Urothelium cell line (cell line): Measurements from ENCODE around the gene GARRE1.
"Not testable (repeated sequence)": the region's sequence is repeated elsewhere in the genome, so short reads cannot be mapped to it uniquely, and the experiment has no call there.

Source experiments
- DNase-seq: peaks from one replicate; pipeline ENCODE4 v3.0.0; 2011; ENCODE audit warnings: low spot score, mixed read lengths
- FAIRE-seq: peaks from 2 replicates; lab custom pipeline; 2011; peaks lifted over from hg19 to GRCh38; lab: Jason Lieb, UNC

The GARRE1 gene, protein sequence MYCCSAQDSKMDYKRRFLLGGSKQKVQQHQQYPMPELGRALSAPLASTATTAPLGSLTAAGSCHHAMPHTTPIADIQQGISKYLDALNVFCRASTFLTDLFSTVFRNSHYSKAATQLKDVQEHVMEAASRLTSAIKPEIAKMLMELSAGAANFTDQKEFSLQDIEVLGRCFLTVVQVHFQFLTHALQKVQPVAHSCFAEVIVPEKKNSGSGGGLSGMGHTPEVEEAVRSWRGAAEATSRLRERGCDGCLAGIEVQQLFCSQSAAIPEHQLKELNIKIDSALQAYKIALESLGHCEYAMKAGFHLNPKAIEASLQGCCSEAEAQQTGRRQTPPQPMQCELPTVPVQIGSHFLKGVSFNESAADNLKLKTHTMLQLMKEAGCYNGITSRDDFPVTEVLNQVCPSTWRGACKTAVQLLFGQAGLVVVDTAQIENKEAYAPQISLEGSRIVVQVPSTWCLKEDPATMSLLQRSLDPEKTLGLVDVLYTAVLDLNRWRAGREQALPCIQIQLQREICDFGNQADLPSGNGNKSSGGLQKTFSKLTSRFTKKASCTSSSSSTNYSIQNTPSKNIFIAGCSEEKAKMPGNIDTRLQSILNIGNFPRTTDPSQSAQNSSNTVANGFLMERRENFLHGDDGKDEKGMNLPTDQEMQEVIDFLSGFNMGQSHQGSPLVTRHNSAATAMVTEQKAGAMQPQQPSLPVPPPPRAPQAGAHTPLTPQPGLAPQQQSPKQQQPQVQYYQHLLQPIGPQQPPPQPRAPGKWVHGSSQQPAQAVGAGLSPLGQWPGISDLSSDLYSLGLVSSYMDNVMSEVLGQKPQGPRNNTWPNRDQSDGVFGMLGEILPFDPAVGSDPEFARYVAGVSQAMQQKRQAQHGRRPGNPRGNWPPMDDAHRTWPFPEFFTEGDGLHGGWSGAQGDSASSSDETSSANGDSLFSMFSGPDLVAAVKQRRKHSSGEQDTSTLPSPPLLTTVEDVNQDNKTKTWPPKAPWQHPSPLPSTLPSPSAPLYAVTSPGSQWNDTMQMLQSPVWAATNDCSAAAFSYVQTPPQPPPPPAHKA (N-terminal part only)

DNA sequence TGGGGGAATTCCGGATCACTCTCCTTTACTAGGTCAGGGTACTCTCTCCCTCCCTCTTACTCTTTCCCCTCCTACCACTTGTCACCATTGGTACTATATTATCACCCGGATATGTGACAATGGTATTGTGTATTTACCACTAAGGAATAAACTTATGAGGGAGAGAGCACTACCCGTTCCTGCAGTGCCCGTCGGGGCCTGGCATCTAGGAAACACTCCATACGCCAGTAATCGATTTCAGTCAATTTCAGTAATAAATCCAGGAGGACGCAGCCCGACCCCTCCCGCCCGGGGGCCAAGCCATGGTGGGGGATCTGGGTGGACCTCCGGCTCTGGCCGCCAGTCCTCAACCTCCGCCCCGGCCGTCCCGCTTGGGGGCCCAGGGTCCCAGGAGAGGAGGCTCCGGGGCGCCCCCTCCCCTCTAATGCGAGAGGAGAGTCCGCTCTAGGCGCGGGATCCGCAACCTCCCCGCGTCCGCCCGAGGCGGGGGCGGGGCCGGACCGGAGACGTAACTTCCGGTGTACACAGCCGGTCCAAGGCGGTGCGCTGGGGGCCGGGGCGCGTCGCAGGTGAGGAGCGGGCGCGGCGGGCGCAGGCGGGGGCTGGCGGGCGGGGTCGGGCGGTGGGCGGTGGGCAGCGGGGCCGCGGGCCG lies at the start of gene GARRE1:
GARRE1 (plus strand) TSS at position 509 of the 652 bp plus-strand sequence. CDS start 45,920 bp downstream, outside the sequence.
- peak; percentile 44 for FAIRE-seq
- DNase-seq, result peak; percentile 89

DNA sequence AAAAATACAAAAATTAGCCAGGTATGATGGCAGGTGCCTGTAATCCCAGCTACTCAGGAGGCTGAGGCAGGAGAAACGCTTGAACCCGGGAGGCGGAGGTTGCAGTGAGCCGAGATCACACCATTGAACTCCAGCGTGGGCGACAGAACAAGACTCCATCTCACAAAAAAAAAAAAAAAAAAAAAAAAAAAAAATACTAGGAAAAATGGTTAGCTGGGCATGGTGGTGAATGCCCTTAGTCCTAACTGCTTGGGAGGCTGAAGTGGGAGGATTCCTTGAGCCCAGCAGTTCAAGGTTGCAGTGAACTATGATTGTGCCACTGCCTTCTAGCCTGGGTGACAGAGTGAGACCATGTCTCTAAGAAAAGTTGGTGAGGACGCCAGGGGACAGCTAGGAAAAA lies 49.0 kb upstream of the GARRE1 start:
- not testable (repeated sequence) for DNase-seq, FAIRE-seq

DNA sequence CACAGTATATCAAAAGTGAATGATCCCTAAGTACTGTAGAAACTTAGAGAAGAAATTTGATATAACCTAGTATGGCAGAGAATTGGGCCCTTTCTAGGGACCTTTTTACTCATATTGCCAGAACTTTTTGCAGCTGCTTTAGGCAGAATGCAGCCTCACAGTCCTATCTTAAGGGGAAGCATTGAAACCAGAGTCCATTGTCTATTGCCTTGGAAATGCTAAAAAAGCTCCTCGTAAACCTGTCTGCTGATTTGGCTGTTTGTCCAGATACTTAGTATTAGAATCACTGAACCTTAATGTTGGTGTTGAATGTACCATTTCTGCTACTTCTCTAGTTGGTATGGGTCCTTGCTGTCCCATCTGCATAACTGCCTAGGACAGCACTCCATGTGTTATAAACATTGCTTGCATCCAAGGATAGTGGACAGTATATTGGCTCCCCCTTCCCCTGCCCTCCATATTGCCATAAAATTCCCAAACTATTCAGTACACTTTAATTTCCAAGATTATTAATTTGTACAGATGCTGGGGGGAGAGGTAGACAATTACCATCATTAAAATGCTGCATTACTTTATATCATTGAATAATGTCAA lies 46.0 kb upstream of the GARRE1 start:
- FAIRE-seq (no peak), DNase-seq (no peak)

DNA sequence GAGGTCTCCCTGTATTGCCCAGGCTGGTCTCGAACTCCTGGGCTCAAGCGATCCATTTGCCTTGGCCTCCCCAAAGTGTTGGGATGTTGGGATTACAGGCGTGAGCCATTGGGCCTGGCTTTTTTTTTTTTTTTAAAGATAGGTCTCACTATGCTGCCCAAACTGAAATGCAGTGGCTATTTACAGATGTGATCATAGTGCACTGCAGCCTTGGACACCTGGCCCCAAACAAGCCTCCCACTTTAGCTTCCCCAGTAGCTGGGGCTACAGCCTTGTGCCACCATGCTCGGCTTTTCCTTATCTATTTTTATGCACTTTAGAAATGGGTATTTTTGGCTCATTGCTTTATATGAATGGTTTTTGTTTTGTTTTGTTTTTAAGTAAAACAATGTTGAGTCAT lies 44.6 kb upstream of the GARRE1 start:
- FAIRE-seq (no peak), DNase-seq (no peak)

DNA sequence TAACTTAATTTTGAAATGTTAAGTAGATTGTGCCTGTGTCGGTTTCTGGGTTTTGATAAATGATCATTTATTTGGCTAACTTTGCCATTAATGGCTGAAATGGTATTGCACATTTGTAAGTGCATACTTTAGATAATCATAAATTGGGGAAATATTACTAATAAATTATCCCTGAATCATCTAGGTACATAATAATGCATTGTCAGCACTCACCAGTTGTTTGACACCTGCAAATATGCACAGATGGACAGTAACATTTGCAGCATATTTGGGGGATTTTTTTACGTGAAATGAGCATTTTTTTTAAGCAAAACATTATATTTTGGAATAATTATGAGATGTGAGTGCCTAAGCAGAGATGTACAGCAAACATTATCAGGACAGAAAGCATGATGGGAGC lies 41.1 kb upstream of the GARRE1 start:
- no peak for FAIRE-seq
- no peak for DNase-seq

DNA sequence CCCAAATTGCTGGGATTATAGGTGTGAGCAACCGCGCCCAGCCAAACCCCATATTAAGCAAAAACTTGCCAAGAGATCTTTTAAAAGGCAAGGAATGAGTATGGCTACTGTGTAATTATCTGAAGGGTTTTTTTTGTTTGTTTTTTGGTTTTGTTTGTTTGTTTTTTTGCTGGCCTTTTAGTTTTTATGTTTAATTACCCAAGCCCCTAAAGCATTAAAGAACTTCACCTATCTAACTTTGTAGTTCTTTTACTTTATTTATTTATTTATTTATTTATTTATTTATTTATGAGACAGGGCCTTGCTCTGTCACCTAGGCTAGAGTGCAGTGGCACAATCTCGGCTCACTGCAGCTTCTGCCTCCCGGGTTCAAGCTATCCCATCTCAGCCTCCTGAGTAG lies 40.3 kb upstream of the GARRE1 start:
- DNase-seq (no peak), FAIRE-seq (no peak)

DNA sequence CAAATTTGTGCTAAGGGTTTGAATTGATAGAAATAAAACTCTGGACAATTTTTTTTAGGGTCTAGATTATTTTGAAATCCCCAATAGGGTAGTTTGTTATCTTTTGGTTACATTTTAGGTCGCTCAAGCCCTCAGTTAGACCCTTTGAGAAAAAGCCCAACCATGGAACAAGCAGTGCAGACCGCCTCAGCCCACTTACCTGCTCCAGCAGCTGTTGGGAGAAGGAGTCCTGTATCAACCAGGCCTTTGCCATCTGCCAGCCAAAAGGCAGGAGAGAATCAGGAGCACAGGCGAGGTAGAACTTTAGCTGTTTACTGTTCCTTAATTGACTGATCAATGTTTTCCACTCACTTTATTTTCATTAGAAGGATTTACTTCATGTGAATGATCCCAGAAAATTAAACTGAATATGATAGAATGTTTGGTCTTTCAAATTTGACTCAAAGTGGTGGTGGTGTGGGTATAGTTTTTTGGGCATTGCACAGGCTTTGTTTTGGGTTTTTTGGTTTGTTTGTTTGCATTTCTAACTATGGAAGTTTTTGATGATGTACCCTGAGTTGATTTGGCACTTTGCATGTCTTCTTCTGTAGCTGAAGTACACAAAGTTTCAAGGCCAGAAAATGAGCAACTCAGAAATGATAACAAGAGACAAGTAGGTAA lies 39.2 kb upstream of the GARRE1 start:
- FAIRE-seq (no peak), DNase-seq (no peak)

DNA sequence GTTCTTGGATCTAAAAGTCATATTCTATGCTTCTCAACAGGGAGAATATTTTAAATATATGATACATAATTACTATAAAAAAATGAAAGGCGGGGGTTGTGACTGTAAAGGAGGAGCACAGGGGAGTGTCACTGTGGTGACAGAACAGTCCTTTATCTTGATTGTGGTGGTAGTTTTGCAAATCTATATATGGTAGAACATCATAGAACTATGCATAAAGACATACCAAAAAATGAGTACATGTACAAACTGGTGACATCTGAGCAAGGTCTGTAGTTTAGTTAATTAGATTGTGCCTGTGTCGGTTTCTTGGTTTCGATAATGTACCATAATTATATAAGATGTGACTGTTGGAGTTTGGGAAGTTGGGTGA lies 38.7 kb upstream of the GARRE1 start:
- FAIRE-seq (no peak), DNase-seq (no peak)

DNA sequence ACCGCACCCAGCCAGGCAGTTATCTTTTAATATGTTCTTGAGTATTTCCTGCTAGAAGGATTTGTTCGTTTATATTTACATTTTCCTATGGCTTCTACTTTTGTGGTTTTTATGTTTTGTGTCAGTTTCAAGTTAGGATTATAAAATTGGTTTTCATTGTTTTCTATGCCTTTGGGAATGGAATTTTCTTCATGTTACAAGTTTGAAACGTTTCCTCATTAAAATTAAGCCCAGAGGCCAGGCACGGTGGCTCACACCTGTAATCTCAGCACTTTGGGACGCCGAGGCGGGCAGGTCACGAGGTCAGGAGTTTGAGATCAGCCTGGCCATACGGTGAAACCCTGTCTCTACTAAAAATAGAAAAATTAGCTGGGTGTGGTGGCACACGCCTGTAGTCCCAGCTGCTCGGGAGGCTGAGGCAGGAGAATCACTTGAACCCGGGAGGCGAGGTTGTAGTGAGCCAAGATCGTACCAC lies 37.6 kb upstream of the GARRE1 start:
- not testable (repeated sequence) for FAIRE-seq, DNase-seq

DNA sequence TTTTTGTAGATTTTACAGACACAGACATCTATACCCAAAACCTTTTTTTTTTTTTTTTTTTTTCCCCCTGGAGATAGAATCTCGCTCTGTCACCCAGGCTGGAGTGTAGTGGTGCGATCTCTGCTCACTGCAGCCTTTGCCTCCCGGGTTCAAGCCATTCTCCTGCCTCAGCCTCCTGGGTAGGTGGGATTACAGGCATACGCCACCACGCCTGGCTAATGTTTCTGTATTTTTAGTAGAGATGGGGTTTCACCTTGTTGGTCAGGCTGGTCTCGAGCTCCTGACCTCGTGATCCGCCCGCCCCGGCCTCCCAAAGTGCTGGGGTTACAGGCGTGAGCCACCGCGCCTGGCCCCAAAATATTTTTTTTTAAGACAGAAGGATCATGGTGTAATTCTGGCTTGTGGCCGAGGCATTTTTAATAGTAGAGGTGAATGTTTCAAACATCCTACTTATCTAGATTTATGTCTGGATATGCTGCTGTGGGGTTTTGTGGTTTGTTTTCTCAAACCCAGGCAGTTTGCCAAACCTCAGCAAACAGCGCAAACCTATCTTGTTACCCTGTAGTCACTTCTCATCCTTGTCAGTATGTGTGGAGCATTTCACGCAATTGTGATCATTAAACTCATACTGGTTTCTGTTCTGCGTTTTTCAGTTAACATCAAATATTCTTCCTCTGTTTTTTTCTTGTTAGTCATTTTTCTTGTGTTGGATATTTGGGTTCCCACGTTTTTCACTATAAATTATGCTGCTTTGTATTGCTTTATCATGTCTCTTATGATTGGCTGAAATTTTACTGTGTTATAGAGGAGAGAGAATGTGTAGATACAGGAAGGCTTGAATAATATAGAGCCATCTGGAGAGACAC lies 36.2 kb upstream of the GARRE1 start:
- FAIRE-seq, result no peak

DNA sequence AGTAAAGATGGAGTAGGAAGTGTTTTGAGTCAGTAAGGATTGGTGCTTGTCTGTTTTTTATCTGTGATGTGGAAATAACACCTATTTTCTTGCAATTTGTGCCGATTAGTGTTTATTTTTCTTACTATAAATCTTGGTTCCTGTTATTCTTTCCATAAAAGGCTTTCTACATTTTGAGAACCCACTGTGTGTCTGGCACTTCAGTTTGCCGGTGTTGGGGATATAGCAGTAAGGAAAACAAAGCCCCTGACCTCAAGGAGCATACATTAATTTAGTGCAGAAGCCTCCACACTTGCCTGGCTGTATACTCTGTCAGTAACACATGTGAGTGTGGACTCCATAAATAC lies 35.6 kb upstream of the GARRE1 start:
- FAIRE-seq (no peak), DNase-seq (no peak)

More for the DNA sequence above, 36.2 kb upstream of the GARRE1 start:
- DNase-seq, result peak; percentile 73

DNA sequence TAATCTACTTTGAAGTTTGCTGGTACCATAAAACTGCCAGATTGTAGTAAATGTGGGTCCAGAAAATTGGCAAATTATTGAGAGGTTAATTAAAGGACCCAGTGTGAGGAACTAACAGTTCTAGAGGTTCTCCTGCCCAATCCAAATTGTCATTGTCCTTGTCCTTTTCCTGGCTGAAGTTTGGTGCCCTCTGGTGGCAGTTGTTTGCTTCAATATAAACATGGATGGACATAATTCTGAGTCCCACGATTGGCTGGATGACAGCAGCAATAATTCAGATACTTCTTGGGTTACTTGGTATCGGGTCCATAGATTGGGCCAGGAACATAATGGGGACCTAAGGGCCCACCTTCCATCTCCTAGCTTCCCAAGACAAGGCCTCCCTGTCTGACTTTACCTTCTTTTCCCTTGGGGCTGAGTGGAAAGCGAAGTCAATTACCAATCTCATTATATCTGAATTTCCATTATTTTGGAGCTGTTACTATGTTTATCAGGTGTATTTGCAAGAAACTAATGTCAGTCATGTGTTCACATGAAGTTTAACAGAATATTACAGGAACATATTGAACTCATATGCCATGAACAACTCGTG lies 33.8 kb upstream of the GARRE1 start:
- no peak for FAIRE-seq
- peak; percentile 42 for DNase-seq

DNA sequence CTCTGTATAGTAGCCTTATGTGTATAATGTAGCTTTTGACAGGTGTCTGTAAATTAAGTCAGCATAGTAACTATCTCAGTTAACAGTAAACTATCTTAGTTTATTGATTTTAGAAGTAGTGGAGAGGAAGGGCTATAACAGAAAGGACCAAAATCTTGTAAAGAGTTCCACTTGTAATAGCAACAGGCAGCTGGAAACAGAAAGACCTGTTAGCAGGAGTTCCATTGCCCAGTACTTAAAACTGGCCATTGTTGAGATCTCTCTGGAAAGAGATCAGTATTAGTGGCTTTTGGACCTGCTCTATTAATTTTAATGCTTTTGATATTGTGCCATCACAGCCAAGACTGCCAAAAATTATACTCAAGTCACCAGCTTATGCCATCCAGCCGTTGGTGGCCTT lies 32.0 kb upstream of the GARRE1 start:
- no peak for DNase-seq

DNA sequence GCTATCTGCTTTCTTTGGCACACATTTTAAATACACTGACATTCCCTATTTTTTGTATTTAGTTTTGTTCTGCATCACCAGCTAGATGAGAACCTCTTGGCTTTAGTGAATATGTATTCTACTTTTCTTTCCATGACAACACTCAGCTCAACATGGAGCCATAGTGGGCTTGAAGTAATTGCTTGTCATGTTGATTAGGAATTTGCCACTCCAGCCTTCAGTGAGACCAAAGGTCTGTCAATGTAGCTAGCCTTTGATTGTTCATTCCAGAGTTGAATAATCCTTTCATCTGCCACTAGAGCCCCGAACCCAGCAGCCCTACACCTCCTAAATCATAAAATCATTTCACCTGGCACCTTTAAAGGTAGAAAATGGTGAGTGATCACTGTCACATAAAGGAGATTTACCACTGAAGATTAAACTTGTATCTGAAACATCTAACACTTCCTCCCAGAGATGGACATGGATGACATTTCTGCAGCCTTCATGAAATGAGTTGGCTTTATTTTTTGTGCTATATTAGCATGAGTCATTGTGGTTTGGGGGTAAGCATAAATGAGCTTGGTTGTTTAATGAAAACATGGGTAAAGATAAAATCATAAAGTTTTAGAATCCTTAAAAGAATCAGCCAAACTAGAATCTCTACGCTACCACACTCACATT lies 29.2 kb upstream of the GARRE1 start:
- DNase-seq (no peak), FAIRE-seq (no peak)

More for the DNA sequence above, 32.0 kb upstream of the GARRE1 start:
- no peak for FAIRE-seq

DNA sequence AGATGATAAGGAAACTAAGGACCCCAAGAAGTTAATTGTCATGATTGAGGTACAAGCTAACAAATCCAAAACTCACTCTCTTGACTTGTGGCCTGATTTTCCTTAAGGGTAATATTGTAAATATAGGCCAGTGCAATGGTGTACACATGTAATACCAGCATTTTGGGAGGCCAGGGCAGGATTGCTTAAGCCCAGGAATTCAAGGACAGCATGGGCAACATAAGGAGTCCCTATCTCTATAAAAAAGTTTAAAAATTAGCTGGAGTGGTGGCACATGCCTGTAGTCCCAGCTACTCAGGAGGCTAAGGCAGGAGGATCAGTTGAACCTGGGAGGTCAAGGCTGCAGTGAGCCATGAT lies 28.7 kb upstream of the GARRE1 start:
- no peak for DNase-seq
- no peak for FAIRE-seq

DNA sequence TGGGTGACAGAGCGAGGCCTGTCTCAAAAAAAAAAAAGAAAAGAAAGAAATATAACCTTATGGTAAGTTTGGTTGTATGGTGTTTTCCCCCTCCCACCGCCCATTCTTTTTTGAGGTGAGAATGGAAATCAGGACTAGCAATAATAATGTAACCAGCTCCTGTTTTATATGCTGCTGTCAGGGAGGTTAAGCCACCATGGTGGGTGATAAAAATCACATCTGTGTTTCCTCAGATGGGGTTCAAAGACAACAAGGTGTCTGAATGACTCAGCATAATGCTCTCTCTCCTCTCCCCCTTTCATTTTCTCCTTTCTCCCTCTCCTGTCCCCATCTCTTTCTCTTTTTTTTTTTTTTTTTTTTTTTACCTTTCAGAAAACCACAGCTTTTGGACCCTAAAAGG lies 28.3 kb upstream of the GARRE1 start:
- DNase-seq (no peak), FAIRE-seq (no peak)

DNA sequence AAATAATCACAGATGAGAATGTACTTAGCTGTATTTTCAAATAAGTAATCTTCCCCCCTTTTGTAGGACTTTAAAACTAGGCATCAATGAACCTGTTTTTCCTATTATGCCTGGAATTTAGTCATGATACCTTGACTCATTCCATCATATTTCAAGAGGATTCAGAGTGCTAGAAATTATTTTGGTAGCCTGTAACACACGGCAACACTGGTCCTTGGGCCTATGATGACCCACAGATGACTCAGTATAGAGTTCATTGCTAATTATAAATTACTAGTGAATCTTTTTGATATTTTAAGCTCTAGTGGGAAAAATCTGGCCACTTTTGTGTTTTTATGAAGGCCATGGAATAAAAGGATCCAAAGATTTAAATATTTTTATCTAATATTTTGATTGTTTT lies 26.0 kb upstream of the GARRE1 start:
- FAIRE-seq (no peak), DNase-seq (no peak)

DNA sequence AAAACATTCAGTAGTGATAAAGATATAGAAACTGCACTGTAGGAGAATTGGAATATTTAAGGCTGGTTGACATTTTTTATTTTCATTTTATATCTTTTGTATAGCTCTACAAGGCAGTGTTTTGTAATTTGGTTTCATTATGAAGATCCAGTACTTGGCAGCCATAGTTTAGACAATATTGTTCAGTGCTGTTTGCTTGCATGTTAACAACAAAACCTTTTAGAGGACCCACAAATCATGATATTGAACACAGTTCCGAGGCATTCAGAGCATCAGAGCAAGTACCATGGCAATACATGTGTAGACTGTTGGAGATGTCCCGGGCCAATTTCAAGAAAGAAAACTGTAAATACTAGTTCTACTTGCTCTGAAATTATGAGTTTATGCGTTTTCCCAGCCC lies 25.6 kb upstream of the GARRE1 start:
- no peak for FAIRE-seq
- DNase-seq, result no peak
